Glomerular visceral epithelial cell (primary cell): ENCODE data around the gene CACNA1C.

Experiments
- DNase-seq: peaks from one replicate; pipeline ENCODE4 v3.0.0-alpha.2; 2016; ENCODE audit errors: extremely low spot score

Gene CACNA1C

GRCh38 chr12:2256453-2256852 is 203.7 kb downstream of the CACNA1C start:
- no peak for DNase-seq

- DNase-seq, result no peak
Observed at GRCh38 chr12:2256915-2257314, 204.1 kb downstream of the CACNA1C start.

- no peak for DNase-seq
Observed at GRCh38 chr12:2258025-2258424, 205.2 kb downstream of the CACNA1C start.

- no peak for DNase-seq
Observed at GRCh38 chr12:2259369-2259768, 206.6 kb downstream of the CACNA1C start.

- DNase-seq, result no peak
Observed at GRCh38 chr12:2260441-2260840, 207.7 kb downstream of the CACNA1C start.

GRCh38 chr12:2261708-2262107 is 208.9 kb downstream of the CACNA1C start:
- no peak for DNase-seq

- DNase-seq, result no peak
Observed at GRCh38 chr12:2262449-2262848, 209.7 kb downstream of the CACNA1C start.

- DNase-seq, result no peak
Observed at GRCh38 chr12:2263901-2264300, 211.1 kb downstream of the CACNA1C start.

GRCh38 chr12:2264651-2265232 is 212.0 kb downstream of the CACNA1C start:
- DNase-seq, result peak; percentile 78

GRCh38 chr12:2265461-2266167 is 212.8 kb downstream of the CACNA1C start:
- DNase-seq, result peak; percentile 36

- peak; percentile 23 for DNase-seq
Observed at GRCh38 chr12:2266666-2267620, 214.2 kb downstream of the CACNA1C start.

GRCh38 chr12:2267703-2268470 is 215.1 kb downstream of the CACNA1C start:
- DNase-seq, result peak; percentile 76

- peak; percentile 74 for DNase-seq
Observed at GRCh38 chr12:2268471-2269286, 215.9 kb downstream of the CACNA1C start.

GRCh38 chr12:2270846-2271245 is 218.1 kb downstream of the CACNA1C start:
- no peak for DNase-seq

- no peak for DNase-seq
Observed at GRCh38 chr12:2271961-2272360, 219.2 kb downstream of the CACNA1C start.

GRCh38 chr12:2273288-2273687 is 220.5 kb downstream of the CACNA1C start:
- no peak for DNase-seq

- no peak for DNase-seq
Observed at GRCh38 chr12:2273751-2274150, 221.0 kb downstream of the CACNA1C start.

GRCh38 chr12:2274733-2275132 is 221.9 kb downstream of the CACNA1C start:
- DNase-seq, result no peak

- no peak for DNase-seq
Observed at GRCh38 chr12:2276288-2277033, 223.7 kb downstream of the CACNA1C start.

- DNase-seq, result no peak
Observed at GRCh38 chr12:2277492-2278155, 224.8 kb downstream of the CACNA1C start.
